ENCODE results near the gene OR8B4. TPM values are rescaled to one million over a fixed set of nuclear protein-coding genes. Genes with fewer than 3 reads are reported as not detected.

The OR8B4 gene
- total and polyA plus RNA-seq, 2 donors (not counting 1 experiment from before 2014, with no cell fraction given) = not detected

GRCh38 chr11:124473476-124473875 is 48.8 kb upstream of the OR8B4 start:
- no peaks in the 10 kb centered on the region for H3K4me1 Mint-ChIP-seq

GRCh38 chr11:124470561-124471227 is 46.0 kb upstream of the OR8B4 start:
- H3K4me3 Mint-ChIP-seq = no peak overlapping the region
- intact Hi-C loops (cut with micrococcal nuclease) = no loop called here
- TF ChIP-seq EZH2 (IDR thresholded peaks at IDR 0.05; ENCODE audit: borderline replicate concordance, insufficient read depth, low read depth, low read length, poor library complexity, severe bottlenecking) = no peak
- TF ChIP-seq CTCF (IDR thresholded peaks at IDR 0.05) = no peak

More at GRCh38 chr11:124473476-124473875, 48.8 kb upstream of the OR8B4 start:
- H3K27ac Mint-ChIP-seq = no peak overlapping the region
- TF ChIP-seq EZH2 (IDR thresholded peaks at IDR 0.05; ENCODE audit: borderline replicate concordance, insufficient read depth, low read depth, low read length, poor library complexity, severe bottlenecking) (no peak), CTCF (IDR thresholded peaks at IDR 0.05) (no peak)
- no peaks in the 10 kb centered on the region for H3K27me3 ChIP-seq (replicated peaks in 1 of 4; ENCODE audit: control extremely low read depth in 1 of 4, control insufficient read depth in 3 of 4, insufficient read depth in 4 of 4, low read length in 3 of 4)
- H3K27ac ChIP-seq (ENCODE audit: low read length in 2 of 2) = no peak overlapping the region
- H2AFZ ChIP-seq (ENCODE audit: insufficient read depth, low read depth, low read length, poor library complexity, severe bottlenecking) = no peak overlapping the region
- no peaks in the 10 kb centered on the region for H3K36me3 ChIP-seq (replicated peaks in 1 of 2; ENCODE audit: control extremely low read depth in 1 of 2, control insufficient read depth in 1 of 2, extremely low read depth in 1 of 2, insufficient read depth in 2 of 2, low read length in 1 of 2)
- no peak for ATAC-seq (ENCODE audit: low read depth)
- H3K27me3 Mint-ChIP-seq = peaks cover 14% of the 10 kb centered on the region
- no peaks in the 10 kb centered on the region for H3K9me3 ChIP-seq (ENCODE audit: control extremely low read depth in 1 of 3, control insufficient read depth in 2 of 3, insufficient read depth in 1 of 3, low read length in 2 of 3)
- no CpG with 5 or more reads among the region's 1 CpG for WGBS (ENCODE audit: insufficient coverage)
- H3K4me2 ChIP-seq (replicated peaks; ENCODE audit: low read depth, low read length, poor library complexity, severe bottlenecking) = no peak overlapping the region
- ChIA-PET CTCF (no interaction called here), POLR2A (no interaction called here)
- H3K4me3 ChIP-seq (ENCODE audit: control extremely low read depth in 1 of 5, extremely low read depth in 1 of 5, insufficient read depth in 1 of 5, low read depth in 2 of 5, low read length in 4 of 5) = no peak overlapping the region
- H3K4me1 ChIP-seq (ENCODE audit: control insufficient read depth in 2 of 2, insufficient read depth in 2 of 2, low read length in 2 of 2) = no peaks in the 10 kb centered on the region
- H3K9me3 Mint-ChIP-seq (ENCODE audit: insufficient read depth) = no peaks in the 10 kb centered on the region
- no peaks in the 10 kb centered on the region for H3K79me2 ChIP-seq (ENCODE audit: control insufficient read depth, insufficient read depth, low read length)
- H3K4me3 Mint-ChIP-seq = no peak overlapping the region
- DNase-seq = no peak
- intact Hi-C loops (cut with micrococcal nuclease) = no loop called here
- H3K9ac ChIP-seq (ENCODE audit: low read length) = no peak overlapping the region
- no peaks in the 10 kb centered on the region for H4K20me1 ChIP-seq (ENCODE audit: control insufficient read depth, insufficient read depth, low read length, poor library complexity, severe bottlenecking)

More at GRCh38 chr11:124470561-124471227, 46.0 kb upstream of the OR8B4 start:
- Histone ChIP-seq H3K27me3 (replicated peaks in 1 of 4; ENCODE audit: control extremely low read depth in 1 of 4, control insufficient read depth in 3 of 4, insufficient read depth in 4 of 4, low read length in 3 of 4) (no peaks in the 10 kb centered on the region), H4K20me1 (ENCODE audit: control insufficient read depth, insufficient read depth, low read length, poor library complexity, severe bottlenecking) (no peaks in the 10 kb centered on the region), H3K27ac (ENCODE audit: low read length in 2 of 2) (no peak overlapping the region), H3K4me1 (ENCODE audit: control insufficient read depth in 2 of 2, insufficient read depth in 2 of 2, low read length in 2 of 2) (no peaks in the 10 kb centered on the region), H3K9me3 (ENCODE audit: control extremely low read depth in 1 of 3, control insufficient read depth in 2 of 3, insufficient read depth in 1 of 3, low read length in 2 of 3) (no peaks in the 10 kb centered on the region), H3K4me2 (replicated peaks; ENCODE audit: low read depth, low read length, poor library complexity, severe bottlenecking) (no peak overlapping the region), H3K4me3 (ENCODE audit: control extremely low read depth in 1 of 5, extremely low read depth in 1 of 5, insufficient read depth in 1 of 5, low read depth in 2 of 5, low read length in 4 of 5) (no peak overlapping the region), H2AFZ (ENCODE audit: insufficient read depth, low read depth, low read length, poor library complexity, severe bottlenecking) (no peak overlapping the region), H3K79me2 (ENCODE audit: control insufficient read depth, insufficient read depth, low read length) (no peaks in the 10 kb centered on the region), H3K9ac (ENCODE audit: low read length) (no peak overlapping the region), H3K36me3 (replicated peaks in 1 of 2; ENCODE audit: control extremely low read depth in 1 of 2, control insufficient read depth in 1 of 2, extremely low read depth in 1 of 2, insufficient read depth in 2 of 2, low read length in 1 of 2) (no peaks in the 10 kb centered on the region)
- DNase-seq (no peak), ATAC-seq (ENCODE audit: low read depth) (no peak)
- Mint-ChIP-seq H3K4me1 (no peaks in the 10 kb centered on the region), H3K9me3 (ENCODE audit: insufficient read depth) (no peaks in the 10 kb centered on the region), H3K27ac (no peak overlapping the region), H3K27me3 (peaks cover 18% of the 10 kb centered on the region)
- POLR2A ChIA-PET = no interaction called here
- WGBS (ENCODE audit: insufficient coverage) = 87% methylated on average over 7 of the region's 11 CpGs
- CTCF ChIA-PET = no interaction called here

All from B cell (primary cell).